Measurements from ENCODE around the gene ZNF587.
"Not testable (repeated sequence)": the region's sequence is repeated elsewhere in the genome, so short reads cannot be mapped to it uniquely, and the experiment has no call there.

The ZNF587 gene

DNA sequence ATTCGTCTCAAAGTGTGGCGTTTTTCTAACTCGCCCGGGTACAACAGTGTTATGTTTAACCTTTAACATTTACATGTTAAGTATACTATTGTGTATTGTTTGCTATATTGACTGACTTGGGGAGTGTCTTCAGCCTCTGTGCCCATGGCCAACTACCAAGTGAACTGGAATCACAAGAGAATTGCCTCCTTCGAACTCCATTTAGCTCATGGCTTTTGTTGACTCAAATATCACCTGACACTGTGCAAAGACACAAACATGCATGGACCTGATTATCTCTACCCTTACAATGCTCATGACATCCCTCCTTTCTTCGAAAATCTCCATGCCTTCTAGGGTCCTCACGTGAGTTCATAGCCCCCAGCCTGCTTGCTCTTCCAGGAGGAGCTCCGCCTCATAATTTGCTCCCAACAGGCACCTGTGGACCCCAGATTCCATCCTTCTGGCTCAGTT, 38.5 kb downstream of the ZNF587 start:
- peaks cover 50% of the 10 kb centered on the region for H3K9me3 Mint-ChIP-seq

DNA sequence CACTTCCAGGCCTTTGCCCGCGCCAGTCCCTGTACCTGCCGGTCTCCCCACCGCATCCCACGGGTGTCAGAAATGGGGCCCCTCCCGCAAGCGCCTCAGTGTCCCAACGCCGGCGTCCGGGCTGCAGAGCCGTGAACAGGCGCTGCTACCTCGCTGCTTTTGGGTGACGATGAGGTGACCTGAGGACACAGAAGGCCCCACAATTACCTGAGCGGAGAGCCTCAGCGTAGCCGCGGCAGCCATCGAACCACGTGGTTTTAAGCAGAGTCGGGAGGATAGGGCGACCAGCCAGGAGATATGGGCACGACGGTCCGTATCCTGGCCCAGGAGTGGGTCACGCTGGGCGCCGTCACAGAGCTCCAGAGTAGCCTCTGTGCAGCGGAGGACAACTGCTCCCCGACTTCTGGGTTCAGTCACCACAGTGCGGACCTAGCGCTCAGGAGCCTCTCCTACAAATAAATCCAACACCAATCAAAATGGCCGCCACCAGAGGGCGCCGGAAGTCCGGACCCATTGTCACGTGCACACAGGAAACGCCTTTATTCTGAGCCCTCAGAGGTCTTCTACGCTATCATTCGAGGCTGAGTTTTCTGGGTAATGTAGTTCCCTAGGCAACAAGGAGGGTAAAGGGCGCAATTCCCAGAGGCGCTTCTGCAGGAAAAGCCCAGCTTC, 39.0 kb downstream of the ZNF587 start, which contains the start of gene ZNF814:
Gene ZNF814 (minus strand): TSS at position 478 of the 672 bp plus-strand sequence. CDS start 235 bp downstream, at position 243.
- peaks cover 22% of the 10 kb centered on the region for H3K4me1 Mint-ChIP-seq (ENCODE audit: low read depth)
- H3K4me3 Mint-ChIP-seq, result peak within 1 kb of the TSS; percentile 91
- peak within 1 kb of the TSS; percentile 86 for H3K27ac Mint-ChIP-seq
- peak; percentile 87 for DNase-seq
- no peaks in the 10 kb centered on the region for H3K27me3 Mint-ChIP-seq
- peaks cover 74% of the 10 kb centered on the region for H3K36me3 Mint-ChIP-seq (ENCODE audit: low read depth)
- H3K9me3 Mint-ChIP-seq, result peaks cover 50% of the 10 kb centered on the region

More for the DNA sequence above, 38.5 kb downstream of the ZNF587 start:
- H3K4me1 Mint-ChIP-seq (ENCODE audit: low read depth), result peaks cover 23% of the 10 kb centered on the region
- no peak for DNase-seq
- peaks cover 80% of the 10 kb centered on the region for H3K36me3 Mint-ChIP-seq (ENCODE audit: low read depth)
- peak overlapping the region; percentile 91 for H3K4me3 Mint-ChIP-seq
- peak overlapping the region; percentile 86 for H3K27ac Mint-ChIP-seq
- no peaks in the 10 kb centered on the region for H3K27me3 Mint-ChIP-seq

DNA sequence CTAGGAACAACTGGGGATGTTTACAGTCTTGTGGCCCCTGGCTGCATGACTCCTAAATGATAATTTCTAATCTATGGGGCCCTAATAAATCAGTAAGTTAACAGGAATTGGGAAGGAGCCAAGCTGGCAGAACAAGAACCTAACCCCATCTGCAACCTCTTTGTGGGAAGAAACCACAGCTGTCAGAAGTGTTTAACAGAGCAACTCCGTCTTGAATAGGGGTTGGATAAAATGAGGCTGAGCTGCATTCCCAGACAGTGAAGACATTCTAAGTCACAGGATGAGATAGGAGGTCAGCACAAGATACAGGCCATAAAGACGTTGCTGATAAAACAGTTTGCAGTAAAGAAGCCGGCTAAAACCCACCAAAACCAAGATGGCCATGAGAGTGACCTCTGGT, 41.0 kb downstream of the ZNF587 start:
- Mint-ChIP-seq H3K36me3 (ENCODE audit: low read depth) (peaks cover 59% of the 10 kb centered on the region), H3K9me3 (peaks cover 46% of the 10 kb centered on the region), H3K4me1 (ENCODE audit: low read depth) (peaks cover 22% of the 10 kb centered on the region)
- H3K4me3 Mint-ChIP-seq, DNase-seq, H3K27ac Mint-ChIP-seq, H3K27me3 Mint-ChIP-seq: not testable (repeated sequence)

DNA sequence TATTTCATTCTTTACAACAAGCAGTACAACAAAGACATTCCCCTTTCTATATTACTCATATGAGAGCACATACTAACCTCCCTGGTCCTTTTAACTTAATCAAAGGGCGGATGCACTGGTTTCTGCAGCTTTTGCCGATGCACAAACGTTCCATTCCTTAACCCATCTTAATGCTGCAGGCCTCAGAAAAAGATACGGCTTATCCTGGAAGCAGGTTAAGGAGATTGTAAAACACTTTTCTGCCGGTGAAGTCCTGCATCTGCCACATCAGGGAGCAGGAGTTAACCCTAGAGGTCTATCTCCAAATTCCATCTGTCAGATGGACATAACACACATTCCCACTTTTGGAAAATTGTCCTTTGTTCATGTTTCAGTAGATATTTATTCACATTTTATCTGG, 50.7 kb downstream of the ZNF587 start:
- Mint-ChIP-seq H3K4me3 (no peak overlapping the region), H3K27ac (no peak overlapping the region), H3K4me1 (ENCODE audit: low read depth) (peaks cover 3% of the 10 kb centered on the region), H3K27me3 (no peaks in the 10 kb centered on the region), H3K36me3 (ENCODE audit: low read depth) (peaks cover 62% of the 10 kb centered on the region), H3K9me3 (peaks cover 52% of the 10 kb centered on the region)
- DNase-seq, result no peak

DNA sequence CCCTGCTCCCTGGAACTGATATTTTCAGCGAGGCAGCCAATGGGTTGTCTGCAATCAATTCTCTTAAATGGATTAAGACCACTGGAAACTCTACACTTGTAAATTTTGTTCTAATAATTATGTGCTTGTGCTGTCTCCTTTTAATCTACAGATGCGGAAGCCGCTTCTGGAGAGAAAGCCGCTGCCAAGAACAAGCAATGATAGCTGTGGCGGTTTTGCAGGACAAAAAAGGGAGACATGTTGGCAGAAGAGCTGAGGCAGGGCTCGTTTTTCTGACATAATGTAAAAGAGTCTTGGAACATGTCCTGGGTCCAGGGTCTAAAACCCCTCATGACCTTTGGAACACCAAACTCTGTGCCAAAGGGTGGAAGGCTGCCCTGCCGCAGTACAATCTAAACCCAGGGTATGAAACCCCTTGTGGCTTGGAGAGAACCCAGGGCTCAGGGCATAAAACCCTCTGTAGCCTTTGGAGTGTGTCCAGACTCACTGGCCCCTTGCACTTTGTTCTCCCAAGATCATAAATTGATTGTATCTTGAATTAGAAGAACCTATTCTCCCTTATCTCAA, 54.0 kb downstream of the ZNF587 start:
- no peaks in the 10 kb centered on the region for H3K27me3 Mint-ChIP-seq
- no peak overlapping the region for H3K27ac Mint-ChIP-seq
- no peak for DNase-seq
- H3K9me3 Mint-ChIP-seq, result peaks cover 55% of the 10 kb centered on the region
- H3K4me3 Mint-ChIP-seq, result no peak overlapping the region
- H3K4me1 Mint-ChIP-seq (ENCODE audit: low read depth), result peaks cover 3% of the 10 kb centered on the region
- H3K36me3 Mint-ChIP-seq (ENCODE audit: low read depth), result peaks cover 66% of the 10 kb centered on the region

DNA sequence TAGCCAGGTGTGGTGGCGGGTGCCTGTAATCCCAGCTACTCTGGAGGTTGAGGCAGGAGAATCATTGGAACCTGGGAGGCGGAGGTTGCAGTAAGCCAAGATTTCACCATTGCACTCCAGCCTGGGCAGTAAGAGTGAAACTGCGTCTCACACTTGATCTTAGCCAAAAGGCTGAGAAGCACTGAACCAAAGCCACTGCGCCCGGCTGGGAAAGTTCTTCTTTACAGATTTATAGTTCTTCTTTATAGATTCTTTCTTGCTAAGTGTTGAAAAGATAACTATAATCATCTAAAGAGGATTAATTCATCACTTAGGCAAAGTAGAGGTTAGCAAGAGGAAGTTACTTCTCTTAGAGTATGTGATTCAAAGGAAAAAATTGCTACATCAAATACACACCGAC, 55.6 kb downstream of the ZNF587 start:
- Mint-ChIP-seq H3K9me3 (peaks cover 54% of the 10 kb centered on the region), H3K27me3 (no peaks in the 10 kb centered on the region), H3K4me1 (ENCODE audit: low read depth) (peaks cover 3% of the 10 kb centered on the region), H3K4me3 (no peak overlapping the region), H3K27ac (no peak overlapping the region), H3K36me3 (ENCODE audit: low read depth) (peaks cover 70% of the 10 kb centered on the region)
- DNase-seq, result no peak

DNA sequence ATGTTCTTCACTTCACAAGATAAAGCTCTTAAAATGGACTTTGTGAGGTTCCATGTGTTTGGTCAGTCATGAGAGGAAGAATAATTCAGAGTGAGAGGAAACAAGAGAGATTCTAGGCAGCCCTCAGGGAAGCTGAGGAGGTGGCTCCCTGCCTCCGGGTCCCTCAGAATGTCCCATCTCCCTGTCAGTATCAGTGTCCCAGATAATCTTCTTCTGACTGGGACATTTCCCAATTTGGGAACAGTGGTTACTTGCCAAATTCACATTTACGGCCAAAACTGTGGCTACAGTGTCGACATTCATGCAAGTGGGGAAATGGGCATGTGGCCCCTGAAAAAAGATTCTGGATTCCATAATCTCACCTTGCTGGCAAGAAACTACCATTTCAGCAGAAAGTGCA, 57.7 kb downstream of the ZNF587 start:
- H3K4me3 Mint-ChIP-seq, result no peak overlapping the region

DNA sequence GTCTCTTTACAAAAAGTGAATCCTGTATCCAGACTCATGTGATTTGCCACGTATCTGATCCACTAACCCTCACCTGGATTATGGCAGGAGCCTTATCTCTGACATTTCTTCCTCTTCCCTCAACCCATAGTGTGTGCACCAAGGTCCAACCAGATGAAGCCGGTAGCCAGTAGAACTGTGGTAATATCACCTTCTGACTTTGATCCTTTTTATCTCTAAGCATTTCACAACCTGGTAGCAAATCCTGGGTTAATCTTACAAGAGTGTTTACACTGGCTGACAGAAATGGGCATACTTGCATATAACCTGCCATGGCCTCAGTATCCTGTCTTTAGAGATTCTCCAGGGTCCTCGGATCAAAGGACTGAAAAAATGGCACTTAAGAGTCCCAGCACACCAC, 64.9 kb downstream of the ZNF587 start:
- DNase-seq, result no peak
- no peaks in the 10 kb centered on the region for H3K27me3 Mint-ChIP-seq
- H3K4me1 Mint-ChIP-seq (ENCODE audit: low read depth), result peaks cover 31% of the 10 kb centered on the region
- H3K36me3 Mint-ChIP-seq (ENCODE audit: low read depth), result peaks cover 81% of the 10 kb centered on the region
- H3K9me3 Mint-ChIP-seq, result peaks cover 44% of the 10 kb centered on the region
- no peak overlapping the region for H3K27ac Mint-ChIP-seq
- H3K4me3 Mint-ChIP-seq, result peak overlapping the region; percentile 92

More for the DNA sequence above, 57.7 kb downstream of the ZNF587 start:
- Mint-ChIP-seq H3K9me3 (peaks cover 55% of the 10 kb centered on the region), H3K4me1 (ENCODE audit: low read depth) (peaks cover 7% of the 10 kb centered on the region), H3K36me3 (ENCODE audit: low read depth) (peaks cover 79% of the 10 kb centered on the region), H3K27me3 (no peaks in the 10 kb centered on the region), H3K27ac (no peak overlapping the region)
- DNase-seq, result no peak

Measured in activated T-cell treated with anti-CD3 and anti-CD28 coated beads, Interleukin-2, amount 50 U/mL, for 24 hours (primary cell).